OCI-M2 (cell line): ENCODE results near the gene DMAC2.
A peak's percentile ranks its signal among the peaks of the same experiment; 100 is the strongest.
"Not testable (repeated sequence)": the region's sequence is repeated elsewhere in the genome, so short reads cannot be mapped to it uniquely, and the experiment has no call there.

Experiments
- DNase-seq: peaks from one replicate; lab custom pipeline; 2025; ENCODE audit not compliant: unreplicated experiment; lab: John Stamatoyannopoulos, UW

Gene DMAC2

GRCh38 chr19:41439441-41440222 is at the start of gene DMAC2:
Gene DMAC2 (minus strand): TSS chr19:41439912. CDS start chr19:41439899, 13 bp downstream.
- DNase-seq: peak; percentile 89

GRCh38 chr19:41486953-41487352 is 47.2 kb upstream of the DMAC2 start:
- not testable (repeated sequence) for DNase-seq

- DNase-seq: no peak
Observed at GRCh38 chr19:41484822-41485221, 45.1 kb upstream of the DMAC2 start.

- no peak for DNase-seq
Observed at GRCh38 chr19:41480336-41480735, 40.6 kb upstream of the DMAC2 start.

- no peak for DNase-seq
Observed at GRCh38 chr19:41479757-41480191, 40.1 kb upstream of the DMAC2 start.

GRCh38 chr19:41478875-41479756 is 39.4 kb upstream of the DMAC2 start:
- DNase-seq: no peak

- DNase-seq: no peak
Observed at GRCh38 chr19:41478171-41478570, 38.5 kb upstream of the DMAC2 start.

GRCh38 chr19:41476583-41476982 is 36.9 kb upstream of the DMAC2 start:
- DNase-seq: no peak

- not testable (repeated sequence) for DNase-seq
Observed at GRCh38 chr19:41463257-41464256, 23.8 kb upstream of the DMAC2 start.

- no peak for DNase-seq
Observed at GRCh38 chr19:41462497-41462896, 22.8 kb upstream of the DMAC2 start.

GRCh38 chr19:41457241-41457640 is 17.5 kb upstream of the DMAC2 start:
- DNase-seq: no peak

GRCh38 chr19:41456342-41456918 is 16.7 kb upstream of the DMAC2 start:
- no peak for DNase-seq

- no peak for DNase-seq
Observed at GRCh38 chr19:41455936-41456335, 16.2 kb upstream of the DMAC2 start.

GRCh38 chr19:41452584-41453275 is 13.0 kb upstream of the DMAC2 start:
- no peak for DNase-seq

- no peak for DNase-seq
Observed at GRCh38 chr19:41449865-41450178, 10.1 kb upstream of the DMAC2 start.

GRCh38 chr19:41449079-41449864 is 9.6 kb upstream of the DMAC2 start:
- no peak for DNase-seq

GRCh38 chr19:41447732-41448332 is 8.1 kb upstream of the DMAC2 start:
- DNase-seq: no peak

GRCh38 chr19:41445575-41445974 is 5.9 kb upstream of the DMAC2 start:
- DNase-seq: no peak
